HCT116 (cell line): ENCODE data around the gene PNMA6E. TPM values are rescaled to one million over a fixed set of nuclear protein-coding genes. Genes with fewer than 3 reads are reported as not detected.

Experiments
- ATAC-seq: fragments of 200-7000 bp; cut with Tn5 transposase; 2 replicates; pipeline ENCODE4 v1.9.1; 2020; ENCODE audit warnings: mild to moderate bottlenecking, moderate library complexity
- BruUV-seq: library from RNA; stranded (reverse); fragments of 400-500 nt; replicated peaks from 2 replicates; lab custom pipeline; 2021; lab: Mats Ljungman, UMichigan
- CTCF ChIA-PET: fragments of 300-600 bp; sonication (Branson Sonifier 250); formaldehyde crosslinking; loops from one replicate; lab custom pipeline; 2021; ENCODE audit warnings: antibody characterized with exemption; lab: Charles Lee
- POLR2A ChIA-PET: fragments of 300-600, 350-600 bp; sonication (Branson Sonifier 250); formaldehyde crosslinking; loops from one replicate; lab custom pipeline; 2021; ENCODE audit warnings: antibody characterized with exemption; lab: Charles Lee
- RAD21 ChIA-PET, 2 experiments: fragments of 300-600 bp; sonication (Branson Sonifier 250); formaldehyde crosslinking; loops; one replicate each; lab custom pipeline; 2023; ENCODE audit warnings: low total read pairs in 2 of 2; ENCODE audit not compliant: uncharacterized antibody in 2 of 2, unreplicated experiment in 2 of 2, low non-redundant PET in 1 of 2; lab: Charles Lee
- DNase-seq: peaks from one replicate; pipeline ENCODE4 v3.0.0-alpha.2; 2010; ENCODE audit warnings: low read depth, low spot score
- H2AFZ ChIP-seq: fragments of 200-600 bp; shearing (Covaris generic), sonication (generic); 2 replicates; pipeline ENCODE4 v1.6.1; 2017; ENCODE audit warnings: low read depth, mixed run types, mixed read lengths, antibody characterized with exemption, low read length; ENCODE audit not compliant: poor library complexity, severe bottlenecking
- H3K27ac ChIP-seq: 2 replicates; pipeline ENCODE4 v1.5.1; 2012; ENCODE audit warnings: low read depth, low read length
- H3K27me3 ChIP-seq: fragments of 200-600 bp; sonication (generic); 2 replicates; pipeline ENCODE4 v1.6.1; 2016; ENCODE audit warnings: mixed run types, low read length, mixed read lengths; ENCODE audit not compliant: insufficient read depth
- H3K36me3 ChIP-seq, 2 experiments: fragments of 200-500 bp in 1 of 2; fragments of 200-600 bp in 1 of 2; sonication (Bioruptor generic) in 1 of 2; sonication (generic) in 1 of 2; 2 replicates each; pipeline versions ENCODE4 v1.5.1 to v1.6.1; 2014 to 2016; ENCODE audit warnings: low read length in 2 of 2, inconsistent platforms in 1 of 2, mixed read lengths in 1 of 2, mixed run types in 1 of 2; ENCODE audit not compliant: insufficient read depth in 2 of 2, control insufficient read depth in 1 of 2
- H3K4me1 ChIP-seq, 2 experiments: fragments of 200-600 bp in 1 of 2; sonication (generic) in 1 of 2; 2 replicates each; pipeline versions ENCODE4 v1.5.1 to v1.6.1; 2012 to 2017; ENCODE audit warnings: low read length in 2 of 2, inconsistent platforms in 1 of 2, mild to moderate bottlenecking in 1 of 2, mixed read lengths in 1 of 2, mixed run types in 1 of 2, moderate library complexity in 1 of 2; ENCODE audit not compliant: insufficient read depth in 2 of 2, control insufficient read depth in 1 of 2
- H3K4me2 ChIP-seq: fragments of 200-600 bp; sonication (generic); 2 replicates; pipeline ENCODE4 v1.6.1; 2017; ENCODE audit warnings: mixed run types, low read length, mixed read lengths
- H3K4me3 ChIP-seq, 2 experiments: fragments of 200-600 bp in 1 of 2; sonication (generic) in 1 of 2; replicated peaks in 1 of 2; 2 replicates each; pipeline ENCODE4 v1.5.1; 2011 to 2016; ENCODE audit warnings: low read length in 2 of 2, control low read depth in 1 of 2, low read depth in 1 of 2, mild to moderate bottlenecking in 1 of 2, mixed read lengths in 1 of 2, mixed run types in 1 of 2
- H3K79me2 ChIP-seq: fragments of 200-600 bp; sonication (generic); 2 replicates; pipeline ENCODE4 v1.6.1; 2017; ENCODE audit warnings: mild to moderate bottlenecking, mixed run types, low read length, moderate library complexity, mixed read lengths; ENCODE audit not compliant: insufficient read depth
- H3K9ac ChIP-seq: fragments of 200-600 bp; sonication (generic); 2 replicates; pipeline ENCODE4 v1.6.1; 2016; ENCODE audit warnings: low read length, mixed read lengths
- H3K9me2 ChIP-seq: fragments of 200-600 bp; sonication (generic), shearing (Covaris generic); 2 replicates; pipeline ENCODE4 v1.6.1; 2017; ENCODE audit warnings: mixed run types, mild to moderate bottlenecking, moderate library complexity; ENCODE audit not compliant: insufficient read depth
- H3K9me3 ChIP-seq, 2 experiments: fragments of 200-500 bp in 1 of 2; fragments of 200-600 bp in 1 of 2; sonication (Bioruptor generic) in 1 of 2; sonication (generic) in 1 of 2; 2 replicates each; pipeline ENCODE4 v1.6.1; 2014 to 2017; ENCODE audit warnings: low read length in 2 of 2, mixed read lengths in 2 of 2, inconsistent platforms in 1 of 2, low read depth in 1 of 2, mild to moderate bottlenecking in 1 of 2, mixed run types in 1 of 2, moderate library complexity in 1 of 2; ENCODE audit not compliant: control insufficient read depth in 1 of 2, insufficient read depth in 1 of 2
- H4K20me1 ChIP-seq: fragments of 200-600 bp; sonication (generic), shearing (Covaris generic); 2 replicates; pipeline ENCODE4 v1.6.1; 2017; ENCODE audit warnings: mixed run types, mild to moderate bottlenecking, moderate library complexity; ENCODE audit not compliant: insufficient read depth
- CBX3 ChIP-seq: IDR thresholded peaks from 2 replicates; pipeline ENCODE4 v1.6.1; 2012; ENCODE audit warnings: low read depth
- CEBPB ChIP-seq: IDR thresholded peaks from 2 replicates; pipeline ENCODE4 v1.6.1; 2012; ENCODE audit warnings: low read depth
- EGR1 ChIP-seq: IDR thresholded peaks from 2 replicates; pipeline ENCODE4 v1.6.1; 2012; ENCODE audit warnings: low read depth
- ELF1 ChIP-seq: IDR thresholded peaks from 2 replicates; pipeline ENCODE4 v1.6.1; 2012; ENCODE audit warnings: low read depth, borderline replicate concordance
- EZH2 ChIP-seq: fragments of 200-600 bp; sonication (generic); IDR thresholded peaks from 2 replicates; pipeline ENCODE4 v1.6.1; 2017; ENCODE audit warnings: antibody characterized with exemption, mixed run types
- EZH2phosphoT487 ChIP-seq: fragments of 200-600 bp; IDR thresholded peaks from 2 replicates; pipeline ENCODE4 v1.6.1; 2018; ENCODE audit warnings: antibody characterized with exemption, borderline replicate concordance
- FOSL1 ChIP-seq: IDR thresholded peaks from 2 replicates; pipeline ENCODE4 v1.6.1; 2012; ENCODE audit warnings: low read depth
- POLR2A ChIP-seq: IDR thresholded peaks from 2 replicates; pipeline ENCODE4 v1.7.0; 2011; ENCODE audit warnings: borderline replicate concordance; ENCODE audit not compliant: insufficient read depth, insufficient read length; ENCODE audit errors: extremely low read depth
- POLR2AphosphoS5 ChIP-seq: IDR thresholded peaks from 2 replicates; pipeline ENCODE4 v1.6.1; 2011; ENCODE audit warnings: mild to moderate bottlenecking, low read depth, low read length, moderate library complexity
- RAD21 ChIP-seq: IDR thresholded peaks from 2 replicates; pipeline ENCODE4 v1.6.1; 2012; ENCODE audit warnings: low read depth, mild to moderate bottlenecking
- SIN3A ChIP-seq: IDR thresholded peaks from 2 replicates; pipeline ENCODE4 v1.6.1; 2012; ENCODE audit warnings: low read depth
- SP1 ChIP-seq: IDR thresholded peaks from 2 replicates; pipeline ENCODE4 v1.6.1; 2012; ENCODE audit warnings: low read depth
- SRF ChIP-seq: IDR thresholded peaks from 2 replicates; pipeline ENCODE4 v1.6.1; 2012; ENCODE audit warnings: low read depth
- TCF7L2 ChIP-seq: IDR thresholded peaks from 2 replicates; pipeline ENCODE4 v1.7.0; 2011; ENCODE audit warnings: borderline replicate concordance, inconsistent platforms; ENCODE audit not compliant: insufficient read depth, insufficient read length; ENCODE audit errors: extremely low read depth
- YY1 ChIP-seq: IDR thresholded peaks from 2 replicates; pipeline ENCODE4 v1.6.1; 2011; ENCODE audit warnings: low read length, low read depth, moderate library complexity, mild to moderate bottlenecking; ENCODE audit not compliant: insufficient replicate concordance; ENCODE audit errors: extremely low read depth
- ZFX ChIP-seq: fragments of 450-650 bp; IDR thresholded peaks from 2 replicates; pipeline ENCODE4 v1.6.1; 2017
- ZNF274 ChIP-seq: fragments of 200-500 bp; sonication (Bioruptor generic); IDR thresholded peaks from 2 replicates; pipeline ENCODE4 v1.6.1; 2014; ENCODE audit warnings: mild to moderate bottlenecking, low read depth, low read length, inconsistent platforms
- intact Hi-C: fragments of 100-400 bp; cut with micrococcal nuclease; formaldehyde crosslinking; loops from 2 replicates; pipeline ENCODE4 v1.10.0; 2022
- total RNA-seq: library from RNA; stranded (reverse); gene quantifications from one replicate; pipeline ENCODE4 v1.2.1, GENCODE V29; 2021; ENCODE audit not compliant: unreplicated experiment
- TF ChIP-seq, protein P1 (sequence below), 3 experiments: fragments of 200-600 bp in 1 of 3; sonication (generic) in 1 of 3; IDR thresholded peaks in 2 of 3; conservative IDR thresholded peaks in 1 of 3; 2 replicates each; pipeline ENCODE4 v1.5.1; 2012 to 2017; ENCODE audit warnings: low read depth in 2 of 3, low read length in 2 of 3, antibody characterized with exemption in 1 of 3, borderline replicate concordance in 1 of 3, control low read depth in 1 of 3, mild to moderate bottlenecking in 1 of 3, mixed read lengths in 1 of 3, mixed run types in 1 of 3, moderate library complexity in 1 of 3; ENCODE audit not compliant: insufficient read depth in 1 of 3
- TF ChIP-seq, protein P2 (sequence below): IDR thresholded peaks from 2 replicates; pipeline ENCODE4 v1.6.1; 2012; ENCODE audit warnings: low read depth
- TF ChIP-seq, protein P3 (sequence below): IDR thresholded peaks from 2 replicates; pipeline ENCODE4 v1.6.1; 2012

The PNMA6E gene
- total RNA-seq, 1 experiment from 2014 or later = not detected

DNA sequence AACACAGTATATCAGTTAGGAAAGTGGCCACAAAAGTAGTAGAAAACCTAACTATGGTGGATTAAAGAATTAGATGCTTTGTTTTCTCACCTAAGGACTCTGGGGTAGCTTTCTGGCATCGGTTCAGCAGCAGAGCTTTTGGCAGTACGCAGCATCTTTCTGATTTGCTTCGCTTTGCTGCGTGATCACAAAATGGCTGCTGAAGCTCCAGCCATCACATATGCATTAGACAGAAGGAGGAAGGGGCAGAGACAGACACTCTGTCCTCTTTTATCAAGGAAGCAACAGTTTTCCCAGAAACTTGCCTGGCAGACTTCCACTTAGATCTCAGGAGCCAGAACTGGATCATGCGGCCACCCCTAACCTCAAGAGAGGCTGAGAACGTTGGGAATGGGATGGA, 29.6 kb upstream of the PNMA6E start:
- intact Hi-C loops = no loop called here
- BruUV-seq = no TSS peak
- no peaks in the 10 kb centered on the region for H4K20me1 ChIP-seq
- no peak overlapping the region for H3K4me3 ChIP-seq
- H3K27ac ChIP-seq = no peak overlapping the region
- H2AFZ ChIP-seq = no peak overlapping the region
- ChIA-PET POLR2A (no interaction called here), CTCF (no interaction called here), RAD21 (no interaction called here)
- H3K27me3 ChIP-seq = no peaks in the 10 kb centered on the region
- ATAC-seq (no peak), DNase-seq (no peak)
- H3K4me2 ChIP-seq = no peak overlapping the region
- no peaks in the 10 kb centered on the region for H3K4me1 ChIP-seq
- no peaks in the 10 kb centered on the region for H3K9me3 ChIP-seq
- no peak overlapping the region for H3K9ac ChIP-seq
- H3K9me2 ChIP-seq = no peaks in the 10 kb centered on the region
- H3K79me2 ChIP-seq = no peaks in the 10 kb centered on the region
- TF ChIP-seq, protein P1, sequence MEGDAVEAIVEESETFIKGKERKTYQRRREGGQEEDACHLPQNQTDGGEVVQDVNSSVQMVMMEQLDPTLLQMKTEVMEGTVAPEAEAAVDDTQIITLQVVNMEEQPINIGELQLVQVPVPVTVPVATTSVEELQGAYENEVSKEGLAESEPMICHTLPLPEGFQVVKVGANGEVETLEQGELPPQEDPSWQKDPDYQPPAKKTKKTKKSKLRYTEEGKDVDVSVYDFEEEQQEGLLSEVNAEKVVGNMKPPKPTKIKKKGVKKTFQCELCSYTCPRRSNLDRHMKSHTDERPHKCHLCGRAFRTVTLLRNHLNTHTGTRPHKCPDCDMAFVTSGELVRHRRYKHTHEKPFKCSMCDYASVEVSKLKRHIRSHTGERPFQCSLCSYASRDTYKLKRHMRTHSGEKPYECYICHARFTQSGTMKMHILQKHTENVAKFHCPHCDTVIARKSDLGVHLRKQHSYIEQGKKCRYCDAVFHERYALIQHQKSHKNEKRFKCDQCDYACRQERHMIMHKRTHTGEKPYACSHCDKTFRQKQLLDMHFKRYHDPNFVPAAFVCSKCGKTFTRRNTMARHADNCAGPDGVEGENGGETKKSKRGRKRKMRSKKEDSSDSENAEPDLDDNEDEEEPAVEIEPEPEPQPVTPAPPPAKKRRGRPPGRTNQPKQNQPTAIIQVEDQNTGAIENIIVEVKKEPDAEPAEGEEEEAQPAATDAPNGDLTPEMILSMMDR (IDR thresholded peaks at IDR 0.05 in 2 of 3, conservative IDR thresholded peaks at IDR 0.05 in 1 of 3; ENCODE audit: borderline replicate concordance in 1 of 3, insufficient read depth in 1 of 3, low read depth in 2 of 3, low read length in 2 of 3) = no peak
- TF ChIP-seq ELF1 (no peak), TCF7L2 (no peak), SP1 (no peak), ZFX (no peak), SIN3A (no peak), EZH2 (no peak), POLR2AphosphoS5 (no peak), YY1 (no peak), FOSL1 (no peak), CBX3 (no peak), EZH2phosphoT487 (no peak), ZNF274 (no peak), POLR2A (no peak), CEBPB (no peak), EGR1 (no peak), RAD21 (no peak), SRF (no peak)
- TF ChIP-seq, protein P2, sequence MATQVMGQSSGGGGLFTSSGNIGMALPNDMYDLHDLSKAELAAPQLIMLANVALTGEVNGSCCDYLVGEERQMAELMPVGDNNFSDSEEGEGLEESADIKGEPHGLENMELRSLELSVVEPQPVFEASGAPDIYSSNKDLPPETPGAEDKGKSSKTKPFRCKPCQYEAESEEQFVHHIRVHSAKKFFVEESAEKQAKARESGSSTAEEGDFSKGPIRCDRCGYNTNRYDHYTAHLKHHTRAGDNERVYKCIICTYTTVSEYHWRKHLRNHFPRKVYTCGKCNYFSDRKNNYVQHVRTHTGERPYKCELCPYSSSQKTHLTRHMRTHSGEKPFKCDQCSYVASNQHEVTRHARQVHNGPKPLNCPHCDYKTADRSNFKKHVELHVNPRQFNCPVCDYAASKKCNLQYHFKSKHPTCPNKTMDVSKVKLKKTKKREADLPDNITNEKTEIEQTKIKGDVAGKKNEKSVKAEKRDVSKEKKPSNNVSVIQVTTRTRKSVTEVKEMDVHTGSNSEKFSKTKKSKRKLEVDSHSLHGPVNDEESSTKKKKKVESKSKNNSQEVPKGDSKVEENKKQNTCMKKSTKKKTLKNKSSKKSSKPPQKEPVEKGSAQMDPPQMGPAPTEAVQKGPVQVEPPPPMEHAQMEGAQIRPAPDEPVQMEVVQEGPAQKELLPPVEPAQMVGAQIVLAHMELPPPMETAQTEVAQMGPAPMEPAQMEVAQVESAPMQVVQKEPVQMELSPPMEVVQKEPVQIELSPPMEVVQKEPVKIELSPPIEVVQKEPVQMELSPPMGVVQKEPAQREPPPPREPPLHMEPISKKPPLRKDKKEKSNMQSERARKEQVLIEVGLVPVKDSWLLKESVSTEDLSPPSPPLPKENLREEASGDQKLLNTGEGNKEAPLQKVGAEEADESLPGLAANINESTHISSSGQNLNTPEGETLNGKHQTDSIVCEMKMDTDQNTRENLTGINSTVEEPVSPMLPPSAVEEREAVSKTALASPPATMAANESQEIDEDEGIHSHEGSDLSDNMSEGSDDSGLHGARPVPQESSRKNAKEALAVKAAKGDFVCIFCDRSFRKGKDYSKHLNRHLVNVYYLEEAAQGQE = no peak
- TF ChIP-seq, protein P3, sequence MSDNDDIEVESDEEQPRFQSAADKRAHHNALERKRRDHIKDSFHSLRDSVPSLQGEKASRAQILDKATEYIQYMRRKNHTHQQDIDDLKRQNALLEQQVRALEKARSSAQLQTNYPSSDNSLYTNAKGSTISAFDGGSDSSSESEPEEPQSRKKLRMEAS = no peak
- TF ChIP-seq, all 23 proteins: peak for 0
- H3K36me3 ChIP-seq = no peaks in the 10 kb centered on the region
